G401.6 (cell line): ENCODE data around the gene EXT2.

Experiments used
- FAIRE-seq: peaks from 2 replicates; lab custom pipeline; 2012; peaks lifted over from hg19 to GRCh38; lab: Jason Lieb, UNC

The EXT2 gene

GRCh38 chr11:44244639-44245310, 149.3 kb downstream of the EXT2 start:
- no peak for FAIRE-seq

GRCh38 chr11:44246726-44247125, 151.2 kb downstream of the EXT2 start:
- no peak for FAIRE-seq

- no peak for FAIRE-seq
These were observed 152.0 kb downstream of the EXT2 start for GRCh38 chr11:44247508-44247907.

GRCh38 chr11:44248109-44248508, 152.6 kb downstream of the EXT2 start:
- FAIRE-seq: no peak

GRCh38 chr11:44250421-44250820, 154.9 kb downstream of the EXT2 start:
- no peak for FAIRE-seq

GRCh38 chr11:44252999-44253602, 157.6 kb downstream of the EXT2 start:
- FAIRE-seq: no peak

- FAIRE-seq: no peak
These were observed 160.1 kb downstream of the EXT2 start for GRCh38 chr11:44255406-44256071.

GRCh38 chr11:44256673-44257291, 161.3 kb downstream of the EXT2 start:
- FAIRE-seq: no peak

- FAIRE-seq: no peak
These were observed 162.1 kb downstream of the EXT2 start for GRCh38 chr11:44257338-44258189.

- no peak for FAIRE-seq
These were observed 162.7 kb downstream of the EXT2 start for GRCh38 chr11:44258190-44258489.

- no peak for FAIRE-seq
These were observed 163.5 kb downstream of the EXT2 start for GRCh38 chr11:44258839-44259420.

GRCh38 chr11:44260081-44260480, 164.6 kb downstream of the EXT2 start:
- no peak for FAIRE-seq

- FAIRE-seq: no peak
These were observed 166.5 kb downstream of the EXT2 start for GRCh38 chr11:44261800-44262591.

- FAIRE-seq: no peak
These were observed 168.4 kb downstream of the EXT2 start for GRCh38 chr11:44263738-44264437.

- no peak for FAIRE-seq
These were observed 168.9 kb downstream of the EXT2 start for GRCh38 chr11:44264438-44264749.

GRCh38 chr11:44264761-44265160, 169.3 kb downstream of the EXT2 start:
- FAIRE-seq: no peak

GRCh38 chr11:44266056-44266780, 170.7 kb downstream of the EXT2 start:
- FAIRE-seq: no peak

GRCh38 chr11:44267006-44267749, 171.7 kb downstream of the EXT2 start:
- no peak for FAIRE-seq
